ENCODE results near the gene FLNC. TPM values are rescaled to one million over a fixed set of nuclear protein-coding genes. Genes with fewer than 3 reads are reported as not detected.
A peak's percentile ranks its signal among the peaks of the same experiment; 100 is the strongest.

FLNC gene
- total RNA-seq, 4 donors from 2014 or later, result 16.5 to 126 (median 105) TPM

DNA sequence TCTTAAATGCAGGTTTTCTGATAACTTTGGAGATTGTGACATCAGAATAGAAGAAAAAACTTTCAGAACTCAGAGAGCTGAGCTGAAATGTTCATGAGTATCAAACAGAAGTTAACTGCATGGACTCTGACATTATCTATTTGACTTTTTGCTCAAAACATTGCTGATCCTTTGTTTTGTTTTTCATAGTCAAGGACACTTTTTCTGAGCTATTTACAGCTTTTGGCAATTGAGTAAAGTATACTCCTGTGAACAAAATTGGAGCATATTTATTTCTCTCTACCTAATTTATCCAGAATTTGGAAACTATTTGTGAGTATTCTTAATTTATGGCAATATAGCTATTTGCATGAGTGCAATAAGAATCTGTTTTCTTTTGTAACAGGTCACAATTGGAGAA lies 69.2 kb downstream of the FLNC start:
- H3K9me3 ChIP-seq, result no peaks in the 10 kb centered on the region
- no peak overlapping the region for H3K4me3 ChIP-seq
- H3K36me3 ChIP-seq, result no peaks in the 10 kb centered on the region
- no peaks in the 10 kb centered on the region for H3K27me3 ChIP-seq
- intact Hi-C loops (cut with DNase I; ENCODE audit: low total_unique reads), result no loop called here
- no peak for DNase-seq
- H3K27ac ChIP-seq, result no peak overlapping the region
- TF ChIP-seq, protein P1, sequence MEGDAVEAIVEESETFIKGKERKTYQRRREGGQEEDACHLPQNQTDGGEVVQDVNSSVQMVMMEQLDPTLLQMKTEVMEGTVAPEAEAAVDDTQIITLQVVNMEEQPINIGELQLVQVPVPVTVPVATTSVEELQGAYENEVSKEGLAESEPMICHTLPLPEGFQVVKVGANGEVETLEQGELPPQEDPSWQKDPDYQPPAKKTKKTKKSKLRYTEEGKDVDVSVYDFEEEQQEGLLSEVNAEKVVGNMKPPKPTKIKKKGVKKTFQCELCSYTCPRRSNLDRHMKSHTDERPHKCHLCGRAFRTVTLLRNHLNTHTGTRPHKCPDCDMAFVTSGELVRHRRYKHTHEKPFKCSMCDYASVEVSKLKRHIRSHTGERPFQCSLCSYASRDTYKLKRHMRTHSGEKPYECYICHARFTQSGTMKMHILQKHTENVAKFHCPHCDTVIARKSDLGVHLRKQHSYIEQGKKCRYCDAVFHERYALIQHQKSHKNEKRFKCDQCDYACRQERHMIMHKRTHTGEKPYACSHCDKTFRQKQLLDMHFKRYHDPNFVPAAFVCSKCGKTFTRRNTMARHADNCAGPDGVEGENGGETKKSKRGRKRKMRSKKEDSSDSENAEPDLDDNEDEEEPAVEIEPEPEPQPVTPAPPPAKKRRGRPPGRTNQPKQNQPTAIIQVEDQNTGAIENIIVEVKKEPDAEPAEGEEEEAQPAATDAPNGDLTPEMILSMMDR (IDR thresholded peaks at IDR 0.05), result no peak
- TF ChIP-seq POLR2A (IDR thresholded peaks at IDR 0.05), result no peak
- no peaks in the 10 kb centered on the region for H3K4me1 ChIP-seq

DNA sequence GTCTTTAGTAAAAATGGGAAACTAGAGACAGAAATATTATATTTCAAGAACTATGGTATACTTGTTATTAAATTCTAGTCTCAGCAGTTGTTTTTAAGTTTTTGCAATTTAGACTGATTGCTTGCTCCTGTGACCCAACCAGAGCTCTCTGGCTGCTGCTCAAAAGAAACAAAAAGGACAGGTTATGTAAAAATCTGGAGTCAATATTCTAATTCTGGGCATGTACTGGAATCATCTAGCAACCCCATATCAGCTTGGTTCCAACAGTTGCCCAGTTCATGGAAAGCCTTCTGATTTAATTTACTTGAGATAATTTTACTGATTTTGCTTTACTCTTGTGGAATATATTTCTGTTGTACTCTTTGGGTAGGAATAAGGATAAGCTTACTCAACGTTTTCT lies 70.0 kb downstream of the FLNC start:
- no peak overlapping the region for H3K27ac ChIP-seq
- no peak for DNase-seq
- intact Hi-C loops (cut with DNase I; ENCODE audit: low total_unique reads), result no loop called here
- H3K27me3 ChIP-seq, result no peaks in the 10 kb centered on the region
- H3K36me3 ChIP-seq, result no peaks in the 10 kb centered on the region
- TF ChIP-seq POLR2A (IDR thresholded peaks at IDR 0.05), result no peak
- TF ChIP-seq, protein P1 (IDR thresholded peaks at IDR 0.05), result no peak
- H3K9me3 ChIP-seq, result no peaks in the 10 kb centered on the region
- H3K4me1 ChIP-seq, result no peaks in the 10 kb centered on the region
- no peak overlapping the region for H3K4me3 ChIP-seq

DNA sequence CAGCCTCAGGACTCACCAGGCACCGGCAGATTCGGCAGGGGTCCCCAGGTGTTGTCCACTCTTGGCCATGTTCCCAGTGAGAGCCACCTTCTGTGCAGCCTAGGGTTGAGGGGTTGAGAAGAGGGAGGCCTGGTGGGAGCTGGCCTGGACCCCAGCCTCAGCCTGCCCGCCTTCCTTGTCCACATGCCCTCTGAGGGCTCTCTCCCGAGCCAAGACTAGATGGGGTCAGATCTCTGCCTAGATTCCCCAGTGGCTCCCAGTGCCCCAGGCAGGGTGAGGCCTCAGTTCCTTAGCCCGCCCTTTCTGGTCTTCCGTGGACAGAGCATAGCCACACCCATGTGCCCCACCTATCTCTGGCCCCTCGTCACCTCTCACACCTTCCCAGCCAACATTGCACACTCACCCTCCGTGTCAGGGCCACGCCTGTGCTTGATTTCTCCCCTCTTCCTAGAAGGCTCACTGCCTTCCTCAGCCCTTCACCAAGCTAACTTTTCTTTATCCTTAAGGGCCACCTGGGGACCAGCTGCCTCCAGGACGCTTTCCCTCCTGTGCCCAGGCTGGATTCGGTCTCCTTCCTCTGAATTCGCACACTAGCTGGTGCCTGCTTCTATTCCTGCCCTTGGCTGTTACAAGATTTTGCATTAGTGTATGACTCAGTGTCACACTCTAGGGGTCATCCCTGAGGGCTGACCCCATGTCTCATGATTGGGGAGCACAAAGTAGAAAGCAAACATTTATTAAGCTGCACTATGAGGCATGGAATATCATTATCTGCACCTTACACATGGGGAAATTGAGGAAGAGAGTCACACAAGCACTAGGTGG lies 72.8 kb downstream of the FLNC start:
- intact Hi-C loops (cut with DNase I; ENCODE audit: low total_unique reads), result no loop called here
- DNase-seq, result no peak
- Histone ChIP-seq H3K4me3 (no peak overlapping the region), H3K36me3 (no peaks in the 10 kb centered on the region), H3K4me1 (no peaks in the 10 kb centered on the region), H3K9me3 (no peaks in the 10 kb centered on the region), H3K27ac (no peak overlapping the region), H3K27me3 (no peaks in the 10 kb centered on the region)
- no peak for TF ChIP-seq POLR2A (IDR thresholded peaks at IDR 0.05)

DNA sequence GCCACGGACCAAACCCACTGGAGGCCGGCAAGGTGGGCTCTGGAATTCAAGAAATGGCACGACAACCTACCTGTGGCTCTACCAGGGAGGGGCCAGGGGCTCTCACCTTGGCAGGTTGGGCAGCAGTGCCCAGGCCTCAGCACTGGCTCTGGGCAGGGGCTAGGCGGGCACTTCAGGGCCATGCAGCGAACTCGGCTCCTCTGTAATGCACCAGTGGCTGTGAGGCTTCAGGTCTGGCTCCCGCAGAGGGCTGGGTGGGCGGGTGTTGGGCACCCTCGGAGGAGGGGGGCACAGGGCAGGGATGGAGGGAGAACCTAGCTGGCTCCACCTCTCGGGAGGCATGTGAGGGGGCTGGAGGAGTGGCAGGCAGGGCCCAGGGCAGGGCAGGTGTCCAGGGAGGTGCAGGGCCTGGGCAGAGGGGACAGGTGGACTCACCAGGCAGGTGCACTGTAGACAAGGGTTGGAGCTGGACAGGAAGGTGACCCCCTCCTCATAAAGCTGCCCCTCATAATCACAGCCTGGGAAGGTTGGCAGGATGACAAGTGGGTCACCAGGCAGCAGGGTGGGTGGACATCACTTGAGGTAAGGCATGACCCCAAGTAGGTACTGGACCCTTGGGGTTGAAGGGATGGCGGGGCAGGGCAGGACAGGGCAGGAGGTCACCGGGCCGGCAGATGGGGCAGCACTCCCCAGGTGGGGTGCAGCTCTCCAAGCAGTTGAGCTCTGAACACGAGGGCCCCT lies 73.6 kb downstream of the FLNC start:
- Histone ChIP-seq H3K36me3 (no peaks in the 10 kb centered on the region), H3K27me3 (no peaks in the 10 kb centered on the region), H3K4me1 (no peaks in the 10 kb centered on the region), H3K4me3 (no peak overlapping the region), H3K9me3 (no peaks in the 10 kb centered on the region), H3K27ac (no peak overlapping the region)
- intact Hi-C loops (cut with DNase I; ENCODE audit: low total_unique reads), result no loop called here
- DNase-seq, result no peak
- TF ChIP-seq POLR2A (IDR thresholded peaks at IDR 0.05), result no peak
- TF ChIP-seq, protein P1 (IDR thresholded peaks at IDR 0.05), result no peak

DNA sequence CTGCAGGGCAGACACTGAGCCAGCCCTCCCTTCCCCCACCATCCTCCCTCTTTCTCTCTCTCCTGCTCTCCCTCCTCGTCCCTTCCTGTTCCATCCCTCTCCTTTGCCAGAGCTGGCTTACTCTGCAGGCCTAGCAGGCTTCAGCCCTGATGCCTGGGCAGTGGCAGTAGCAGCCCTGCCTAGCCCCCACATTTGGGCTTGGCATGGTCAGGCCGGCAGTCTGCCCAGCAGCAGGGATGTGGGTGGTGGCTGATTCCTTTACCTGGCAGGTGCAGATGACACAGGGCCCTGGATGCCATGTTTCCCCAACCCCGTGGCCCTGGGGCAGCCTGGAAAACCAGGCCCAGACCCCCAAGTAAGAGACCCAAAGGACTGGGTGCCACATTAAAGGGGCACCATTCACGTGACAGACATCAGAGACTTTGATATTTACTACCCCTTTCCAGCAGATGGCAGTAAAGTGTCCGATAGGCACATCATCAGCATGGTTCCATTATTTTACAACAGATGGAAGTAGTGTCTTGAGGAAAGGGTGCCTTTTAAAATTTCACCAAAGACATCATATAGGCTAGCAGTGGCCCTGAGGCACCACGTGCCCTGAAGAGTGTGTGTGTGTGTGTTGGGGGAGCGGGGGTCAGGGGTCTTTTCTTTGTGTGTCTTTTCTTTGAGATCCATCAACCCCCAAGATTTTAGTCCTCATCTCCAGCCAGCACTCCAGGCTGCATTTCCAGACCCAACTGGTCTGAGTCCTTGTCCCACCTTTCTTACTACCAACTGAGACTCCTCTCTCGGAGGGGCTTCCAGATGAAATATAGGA lies 74.4 kb downstream of the FLNC start:
- no peak overlapping the region for H3K4me3 ChIP-seq
- no peak for DNase-seq

More for the DNA sequence above, 74.4 kb downstream of the FLNC start:
- no peak for TF ChIP-seq POLR2A (IDR thresholded peaks at IDR 0.05)
- TF ChIP-seq, protein P1 (IDR thresholded peaks at IDR 0.05), result peak; percentile 21 to 28 (median 26)
- intact Hi-C loops (cut with DNase I; ENCODE audit: low total_unique reads), result no loop called here
- no peaks in the 10 kb centered on the region for H3K27me3 ChIP-seq
- H3K36me3 ChIP-seq, result no peaks in the 10 kb centered on the region
- H3K27ac ChIP-seq, result no peak overlapping the region
- no peaks in the 10 kb centered on the region for H3K9me3 ChIP-seq
- no peaks in the 10 kb centered on the region for H3K4me1 ChIP-seq

Measured in uterus (tissue), 4 donors.